HepG2 (cell line): Measurements from ENCODE around the gene HOXB4. TPM values are rescaled to one million over a fixed set of nuclear protein-coding genes. Genes with fewer than 3 reads are reported as not detected.

Source experiments
- ATAC-seq: fragments of 200-7000 bp; cut with Tn5 transposase; 3 replicates; pipeline ENCODE4 v1.9.1; 2020; ENCODE audit warnings: mild to moderate bottlenecking, moderate library complexity
- BruUV-seq: library from RNA; stranded (reverse); fragments of 400-500 nt; replicated peaks from 2 replicates; lab custom pipeline; 2021; lab: Mats Ljungman, UMichigan
- CTCF ChIA-PET: fragments of 300-600 bp; formaldehyde crosslinking; extraction: SDS; loops from one replicate; lab custom pipeline; 2021; ENCODE audit warnings: low total read pairs, inconsistent platforms, low intra/inter-chr PET ratio; lab: Yijun Ruan, JAX
- POLR2A ChIA-PET: fragments of 350-600 bp; sonication (Branson Sonifier 250); formaldehyde crosslinking; loops from one replicate; lab custom pipeline; 2020; ENCODE audit warnings: antibody characterized with exemption, inconsistent platforms; lab: Yijun Ruan, JAX
- DNase-seq: peaks from one replicate; pipeline ENCODE4 v3.0.0-alpha.2; 2015; ENCODE audit warnings: low spot score
- FAIRE-seq: peaks from 3 replicates; lab custom pipeline; 2011; peaks lifted over from hg19 to GRCh38; lab: Jason Lieb, UNC
- H2AFZ ChIP-seq: one replicate; pipeline ENCODE4 v1.6.1; 2011; ENCODE audit warnings: low read length, inconsistent platforms
- H3K27ac ChIP-seq: fragments of 300-600 bp; 3 replicates; pipeline ENCODE4 v1.8.0; 2011; ENCODE audit warnings: mixed run types, mild to moderate bottlenecking, mixed read lengths, low read length, inconsistent platforms; ENCODE audit not compliant: insufficient read depth; ENCODE audit errors: extremely low read length
- H3K27me3 ChIP-seq, 2 experiments: fragments of 200-600 bp in 1 of 2; 2 replicates in 1 of 2; 3 replicates in 1 of 2; pipeline versions ENCODE4 v1.6.0 to v1.8.0; 2011; ENCODE audit warnings: low read length in 2 of 2, mild to moderate bottlenecking in 2 of 2, moderate library complexity in 2 of 2, inconsistent platforms in 1 of 2; ENCODE audit not compliant: insufficient read depth in 2 of 2, control insufficient read depth in 1 of 2
- H3K36me3 ChIP-seq, 2 experiments: fragments of 200-600 bp in 1 of 2; replicated peaks in 1 of 2; 2 replicates in 1 of 2; 3 replicates in 1 of 2; pipeline versions ENCODE4 v1.5.1 to v1.8.0; 2011; ENCODE audit warnings: low read length in 2 of 2, inconsistent platforms in 1 of 2; ENCODE audit not compliant: insufficient read depth in 2 of 2, control insufficient read depth in 1 of 2
- H3K4me1 ChIP-seq: 2 replicates; pipeline ENCODE4 v1.5.1; 2012; ENCODE audit warnings: low read length, inconsistent platforms; ENCODE audit not compliant: insufficient read depth
- H3K4me2 ChIP-seq: 2 replicates; pipeline ENCODE4 v1.6.0; 2011; ENCODE audit warnings: low read depth, low read length, inconsistent platforms
- H3K4me3 ChIP-seq, 3 experiments: fragments of 200-600 bp in 1 of 3; sonication (generic), shearing (Covaris generic) in 1 of 3; replicated peaks in 1 of 3; 2 replicates each; pipeline ENCODE4 v1.5.1; 2011 to 2016; ENCODE audit warnings: low read length in 3 of 3, inconsistent platforms in 2 of 3, low read depth in 2 of 3, mild to moderate bottlenecking in 2 of 3, control low read depth in 1 of 3, mixed read lengths in 1 of 3; ENCODE audit not compliant: insufficient read depth in 1 of 3
- H3K79me2 ChIP-seq: one replicate; pipeline ENCODE4 v1.6.1; 2011; ENCODE audit warnings: low read length, inconsistent platforms; ENCODE audit not compliant: insufficient read depth
- H3K9ac ChIP-seq: 2 replicates; pipeline ENCODE4 v1.6.0; 2011; ENCODE audit warnings: mild to moderate bottlenecking, low read depth, low read length, inconsistent platforms; ENCODE audit not compliant: insufficient read depth
- H3K9me3 ChIP-seq: 2 replicates; pipeline ENCODE4 v1.5.1; 2012; ENCODE audit warnings: mild to moderate bottlenecking, low read length
- H4K20me1 ChIP-seq: 2 replicates; pipeline ENCODE4 v1.6.0; 2011; ENCODE audit warnings: inconsistent platforms, mild to moderate bottlenecking, low read length, moderate library complexity; ENCODE audit not compliant: insufficient read depth
- EZH2 ChIP-seq: conservative IDR thresholded peaks from 2 replicates; pipeline ENCODE4 v1.6.1; 2012; ENCODE audit warnings: mild to moderate bottlenecking, low read depth, low read length, moderate library complexity
- FOXP1 ChIP-seq, 2 experiments: fragments of 450-650 bp in 1 of 2; IDR thresholded peaks; 2 replicates each; pipeline ENCODE4 v1.6.1; 2017 to 2018; ENCODE audit warnings: antibody characterized with exemption in 1 of 2
- HNRNPLL ChIP-seq: fragments of 200-400 bp; formaldehyde crosslinking; IDR thresholded peaks from 2 replicates; pipeline ENCODE4 v1.6.1; 2017; ENCODE audit warnings: mild to moderate bottlenecking, low read depth, low read length; ENCODE audit not compliant: poor library complexity, severe bottlenecking
- KDM6A ChIP-seq: IDR thresholded peaks from 2 replicates; pipeline ENCODE4 v1.6.1; 2016; ENCODE audit warnings: low read depth
- MAFF ChIP-seq: IDR thresholded peaks from 2 replicates; pipeline ENCODE4 v1.6.1; 2011; ENCODE audit warnings: low read depth, low read length, improper control_type of control experiment
- MTF2 ChIP-seq: sonication (generic); formaldehyde crosslinking; IDR thresholded peaks from 2 replicates; pipeline ENCODE4 v1.5.0; 2020; ENCODE audit warnings: missing genetic modification reagents, borderline replicate concordance
- NFE2L1 ChIP-seq: sonication (generic); formaldehyde crosslinking; IDR thresholded peaks from 2 replicates; pipeline ENCODE4 v1.4.0; 2020; ENCODE audit warnings: missing genetic modification reagents, mild to moderate bottlenecking, borderline replicate concordance
- POLR2AphosphoS5 ChIP-seq: IDR thresholded peaks from 2 replicates; pipeline ENCODE4 v1.6.1; 2012; ENCODE audit warnings: low read depth, low read length
- ZNF335 ChIP-seq: sonication (generic); formaldehyde crosslinking; IDR thresholded peaks from 2 replicates; pipeline ENCODE4 v1.4.0; 2020; ENCODE audit warnings: missing genetic modification reagents
- ZNF607 ChIP-seq: sonication (generic); formaldehyde crosslinking; IDR thresholded peaks from 2 replicates; pipeline ENCODE4 v1.5.1; 2020; ENCODE audit warnings: missing genetic modification reagents, mild to moderate bottlenecking, borderline replicate concordance
- WGBS: methylation state at CpG from one replicate; pipeline ENCODE4 v1.1.6; 2017; ENCODE audit warnings: low lambda C conversion rate; 5-methylcytosine and 5-hydroxymethylcytosine counted together
- in situ Hi-C: cut with HindIII; loops from 2 replicates; pipeline ENCODE4 v1.10.0; 2017; ENCODE audit warnings: low pct_unique_long_range_greater_than_20kb; ENCODE audit not compliant: extremely low pct_ligation_motif_present
- intact Hi-C: fragments of 100-400 bp; cut with micrococcal nuclease; formaldehyde crosslinking; loops from one replicate; pipeline ENCODE4 v1.10.0; 2022; ENCODE audit not compliant: unreplicated experiment
- polyA plus RNA-seq, 8 experiments: library from polyadenylated mRNA; depleted of rRNA in 3 of 8; stranded (reverse) in 7 of 8; unstranded in 1 of 8; fragments of >200 nt; fragmentation: Illumina TruSeq in 4 of 8; extraction: Trizol in 4 of 8; gene quantifications; 2 replicates each; pipeline versions ENCODE4 v1.2.1 to v1.2.3, GENCODE V29; 2011 to 2016; ENCODE audit warnings: low read depth in 4 of 8, missing spikeins in 1 of 8, mixed read lengths in 1 of 8; ENCODE audit not compliant: insufficient read depth in 1 of 8
- total RNA-seq, 5 experiments: library from RNA; depleted of rRNA; stranded (reverse); fragments of >200 nt; fragmentation: Illumina TruSeq; extraction: Trizol; gene quantifications; 2 replicates each; pipeline ENCODE4 v1.2.3, GENCODE V29; 2016; ENCODE audit warnings: low read depth in 1 of 5
- TF ChIP-seq, protein P1 (sequence below): sonication (generic); formaldehyde crosslinking; IDR thresholded peaks from 2 replicates; pipeline ENCODE4 v1.5.1; 2020; ENCODE audit warnings: mild to moderate bottlenecking, missing genetic modification reagents, moderate library complexity
- TF ChIP-seq, protein P2 (sequence below): IDR thresholded peaks from 2 replicates; pipeline ENCODE4 v1.6.1; 2016; ENCODE audit warnings: missing compliant biosample characterization, missing genetic modification reagents, borderline replicate concordance
- TF ChIP-seq, protein P3 (sequence below): sonication (generic); formaldehyde crosslinking; conservative IDR thresholded peaks from 2 replicates; pipeline ENCODE4 v1.8.0; 2022; ENCODE audit warnings: mild to moderate bottlenecking, moderate library complexity, missing genetic modification reagents

The HOXB4 gene
- total and polyA plus RNA-seq, 2 of the 13 experiments (the other 11 are each of a cell fraction or from before 2014, with no cell fraction given) = not detected

DNA sequence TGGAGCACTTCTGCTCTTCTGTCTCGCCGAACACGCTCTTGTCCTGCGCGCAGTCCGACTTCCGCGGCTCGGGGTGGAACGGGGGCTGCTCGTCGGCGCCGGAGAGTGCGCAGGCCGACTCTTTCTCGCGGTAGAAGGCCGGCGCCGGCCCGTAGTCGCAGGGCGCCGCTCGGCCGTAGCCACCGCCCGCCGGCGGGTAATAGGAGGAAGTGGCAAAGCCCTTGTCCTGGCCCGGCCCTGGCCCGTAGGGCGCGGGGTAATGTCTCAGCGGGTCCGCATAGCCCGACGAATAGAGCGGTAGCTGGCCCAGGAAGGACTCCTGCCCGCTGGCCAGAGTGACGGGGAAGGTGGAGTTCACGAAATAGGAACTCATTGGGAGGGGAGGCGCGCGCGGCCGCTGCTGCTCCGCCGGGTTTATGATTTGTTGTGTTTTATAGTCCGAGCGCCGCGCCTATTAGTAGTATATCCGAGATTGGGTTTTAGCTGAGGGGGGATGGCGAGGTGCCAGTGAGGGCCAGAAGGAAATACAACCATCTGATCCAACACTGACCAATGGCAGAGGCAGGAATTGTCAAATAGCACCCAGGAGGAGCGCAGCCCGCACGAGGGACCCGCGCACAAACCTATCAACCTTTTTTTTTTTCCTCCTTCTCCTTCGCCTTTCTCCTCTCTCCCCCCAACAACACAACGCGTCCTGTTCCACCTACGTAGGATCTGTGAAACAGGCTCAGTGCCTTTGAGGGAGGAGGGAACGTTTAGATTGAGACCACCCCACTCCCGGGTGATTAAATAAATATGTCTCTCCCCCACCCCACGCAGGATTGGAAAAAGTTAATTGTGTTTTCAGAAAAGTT lies 19.9 kb upstream of the HOXB4 start:
- H3K9me3 ChIP-seq = no peaks in the 10 kb centered on the region
- no peaks in the 10 kb centered on the region for H3K36me3 ChIP-seq
- H3K27me3 ChIP-seq = peaks cover 52 to 96% of the 10 kb centered on the region in 2 experiments
- CTCF ChIA-PET = no interaction called here
- H3K4me1 ChIP-seq = peaks cover 17% of the 10 kb centered on the region; the same call in 1 of the 2 replicates
- intact Hi-C loops (no loop called here), in situ Hi-C loops (loop anchor here (5.0 kb wide), 1 partner anchor 446 kb away; no protein-coding TSS in a partner anchor)
- no peak overlapping the region for H2AFZ ChIP-seq
- H3K9ac ChIP-seq = no peak overlapping the region
- H3K4me3 ChIP-seq = no peak overlapping the region; a peak in 1 of 6 replicates
- H3K79me2 ChIP-seq = no peaks in the 10 kb centered on the region
- BruUV-seq = no TSS peak
- H3K27ac ChIP-seq = no peak overlapping the region
- ATAC-seq (0 out of 3 replicates have a peak, but pooled peaks have one; percentile 5), FAIRE-seq (no peak), DNase-seq (no peak)
- H4K20me1 ChIP-seq = peaks cover under 1% of the 10 kb centered on the region; the same call in 1 of the 2 replicates
- POLR2A ChIA-PET = no interaction called here
- WGBS = 10% methylated on average over 44 of the region's 68 CpGs
- peak overlapping the region; percentile 29; the same call in 1 of the 2 replicates for H3K4me2 ChIP-seq
- no peak for TF ChIP-seq POLR2AphosphoS5
- no peak for TF ChIP-seq NFE2L1 (CRISPR knock-in tag)
- TF ChIP-seq KDM6A (CRISPR knock-in tag) = no peak
- no peak for TF ChIP-seq MAFF
- no peak for TF ChIP-seq ZNF607 (CRISPR knock-in tag)
- TF ChIP-seq, protein P1, sequence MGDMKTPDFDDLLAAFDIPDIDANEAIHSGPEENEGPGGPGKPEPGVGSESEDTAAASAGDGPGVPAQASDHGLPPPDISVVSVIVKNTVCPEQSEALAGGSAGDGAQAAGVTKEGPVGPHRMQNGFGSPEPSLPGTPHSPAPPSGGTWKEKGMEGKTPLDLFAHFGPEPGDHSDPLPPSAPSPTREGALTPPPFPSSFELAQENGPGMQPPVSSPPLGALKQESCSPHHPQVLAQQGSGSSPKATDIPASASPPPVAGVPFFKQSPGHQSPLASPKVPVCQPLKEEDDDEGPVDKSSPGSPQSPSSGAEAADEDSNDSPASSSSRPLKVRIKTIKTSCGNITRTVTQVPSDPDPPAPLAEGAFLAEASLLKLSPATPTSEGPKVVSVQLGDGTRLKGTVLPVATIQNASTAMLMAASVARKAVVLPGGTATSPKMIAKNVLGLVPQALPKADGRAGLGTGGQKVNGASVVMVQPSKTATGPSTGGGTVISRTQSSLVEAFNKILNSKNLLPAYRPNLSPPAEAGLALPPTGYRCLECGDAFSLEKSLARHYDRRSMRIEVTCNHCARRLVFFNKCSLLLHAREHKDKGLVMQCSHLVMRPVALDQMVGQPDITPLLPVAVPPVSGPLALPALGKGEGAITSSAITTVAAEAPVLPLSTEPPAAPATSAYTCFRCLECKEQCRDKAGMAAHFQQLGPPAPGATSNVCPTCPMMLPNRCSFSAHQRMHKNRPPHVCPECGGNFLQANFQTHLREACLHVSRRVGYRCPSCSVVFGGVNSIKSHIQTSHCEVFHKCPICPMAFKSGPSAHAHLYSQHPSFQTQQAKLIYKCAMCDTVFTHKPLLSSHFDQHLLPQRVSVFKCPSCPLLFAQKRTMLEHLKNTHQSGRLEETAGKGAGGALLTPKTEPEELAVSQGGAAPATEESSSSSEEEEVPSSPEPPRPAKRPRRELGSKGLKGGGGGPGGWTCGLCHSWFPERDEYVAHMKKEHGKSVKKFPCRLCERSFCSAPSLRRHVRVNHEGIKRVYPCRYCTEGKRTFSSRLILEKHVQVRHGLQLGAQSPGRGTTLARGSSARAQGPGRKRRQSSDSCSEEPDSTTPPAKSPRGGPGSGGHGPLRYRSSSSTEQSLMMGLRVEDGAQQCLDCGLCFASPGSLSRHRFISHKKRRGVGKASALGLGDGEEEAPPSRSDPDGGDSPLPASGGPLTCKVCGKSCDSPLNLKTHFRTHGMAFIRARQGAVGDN = 0 out of 2 replicates have a peak, but pooled peaks have one; percentile 11
- TF ChIP-seq HNRNPLL = peak; percentile 68
- TF ChIP-seq ZNF335 (CRISPR knock-in tag) = no peak
- TF ChIP-seq FOXP1 (IDR thresholded peaks at IDR 0.05) = no peak
- no peak for TF ChIP-seq FOXP1 (CRISPR knock-in tag; IDR thresholded peaks at IDR 0.05)
- peak; percentile 91; the same call in 1 of the 2 replicates for TF ChIP-seq MTF2 (CRISPR knock-in tag)
- TF ChIP-seq, protein P2, sequence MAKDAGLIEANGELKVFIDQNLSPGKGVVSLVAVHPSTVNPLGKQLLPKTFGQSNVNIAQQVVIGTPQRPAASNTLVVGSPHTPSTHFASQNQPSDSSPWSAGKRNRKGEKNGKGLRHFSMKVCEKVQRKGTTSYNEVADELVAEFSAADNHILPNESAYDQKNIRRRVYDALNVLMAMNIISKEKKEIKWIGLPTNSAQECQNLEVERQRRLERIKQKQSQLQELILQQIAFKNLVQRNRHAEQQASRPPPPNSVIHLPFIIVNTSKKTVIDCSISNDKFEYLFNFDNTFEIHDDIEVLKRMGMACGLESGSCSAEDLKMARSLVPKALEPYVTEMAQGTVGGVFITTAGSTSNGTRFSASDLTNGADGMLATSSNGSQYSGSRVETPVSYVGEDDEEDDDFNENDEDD = no peak
- TF ChIP-seq, protein P3, sequence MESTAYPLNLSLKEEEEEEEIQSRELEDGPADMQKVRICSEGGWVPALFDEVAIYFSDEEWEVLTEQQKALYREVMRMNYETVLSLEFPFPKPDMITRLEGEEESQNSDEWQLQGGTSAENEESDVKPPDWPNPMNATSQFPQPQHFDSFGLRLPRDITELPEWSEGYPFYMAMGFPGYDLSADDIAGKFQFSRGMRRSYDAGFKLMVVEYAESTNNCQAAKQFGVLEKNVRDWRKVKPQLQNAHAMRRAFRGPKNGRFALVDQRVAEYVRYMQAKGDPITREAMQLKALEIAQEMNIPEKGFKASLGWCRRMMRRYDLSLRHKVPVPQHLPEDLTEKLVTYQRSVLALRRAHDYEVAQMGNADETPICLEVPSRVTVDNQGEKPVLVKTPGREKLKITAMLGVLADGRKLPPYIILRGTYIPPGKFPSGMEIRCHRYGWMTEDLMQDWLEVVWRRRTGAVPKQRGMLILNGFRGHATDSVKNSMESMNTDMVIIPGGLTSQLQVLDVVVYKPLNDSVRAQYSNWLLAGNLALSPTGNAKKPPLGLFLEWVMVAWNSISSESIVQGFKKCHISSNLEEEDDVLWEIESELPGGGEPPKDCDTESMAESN (CRISPR knock-in tag) = no peak
- peak; percentile 87 for TF ChIP-seq EZH2
